ENCODE results near the gene GLT1D1.

Gene GLT1D1

DNA sequence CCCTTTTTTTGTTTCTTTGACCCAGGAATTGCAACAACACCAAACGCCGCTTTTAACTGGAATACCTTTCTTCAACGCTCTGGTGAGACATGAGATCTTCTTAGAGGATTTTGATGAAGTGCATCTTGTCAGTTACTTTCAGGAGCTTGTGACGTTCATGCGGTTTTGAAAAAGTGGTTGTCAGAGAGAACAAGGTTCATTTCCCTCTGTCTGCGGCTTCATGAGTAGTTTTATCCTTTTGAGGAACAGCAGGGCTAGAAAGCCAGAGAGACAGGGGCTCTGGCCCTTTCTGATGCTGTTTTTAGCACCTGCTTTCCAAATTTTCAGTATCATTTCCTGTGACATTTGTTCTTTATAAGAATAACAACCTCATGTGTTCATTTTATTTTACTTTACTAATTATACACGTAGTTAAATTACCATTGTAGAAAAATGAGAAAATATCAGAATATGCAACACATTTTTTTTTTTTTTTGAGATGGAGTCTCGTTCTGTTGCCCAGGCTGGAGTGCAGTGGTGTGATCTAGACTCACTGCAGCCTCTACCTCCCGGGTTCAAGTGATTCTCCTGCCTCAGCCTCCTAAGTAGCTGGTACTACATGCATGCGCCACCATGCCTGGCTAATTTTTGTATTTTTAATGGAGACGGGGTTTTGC lies 61.8 kb downstream of the GLT1D1 start:
- no peak for DNase-seq (ENCODE audit: low read depth)

DNA sequence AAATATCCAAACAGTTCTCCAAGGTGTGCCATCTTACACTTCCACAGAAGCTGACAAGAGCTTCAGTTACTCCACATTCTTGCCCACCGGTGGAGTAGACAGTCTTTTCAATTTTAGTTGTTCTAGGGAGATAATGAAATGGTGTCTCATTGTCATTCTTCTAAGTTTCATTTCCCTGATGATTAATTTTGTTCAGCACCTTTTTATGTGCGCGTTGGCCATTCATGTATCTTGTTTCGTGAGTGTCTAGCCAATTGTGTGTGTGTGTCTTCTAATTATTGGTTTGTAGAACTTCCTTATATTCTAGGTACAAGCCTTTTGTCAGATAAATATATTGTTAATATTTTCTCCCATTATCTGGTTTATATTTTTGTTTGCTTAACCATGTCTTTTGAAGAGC lies 63.1 kb downstream of the GLT1D1 start:
- no peak for DNase-seq (ENCODE audit: low read depth)

DNA sequence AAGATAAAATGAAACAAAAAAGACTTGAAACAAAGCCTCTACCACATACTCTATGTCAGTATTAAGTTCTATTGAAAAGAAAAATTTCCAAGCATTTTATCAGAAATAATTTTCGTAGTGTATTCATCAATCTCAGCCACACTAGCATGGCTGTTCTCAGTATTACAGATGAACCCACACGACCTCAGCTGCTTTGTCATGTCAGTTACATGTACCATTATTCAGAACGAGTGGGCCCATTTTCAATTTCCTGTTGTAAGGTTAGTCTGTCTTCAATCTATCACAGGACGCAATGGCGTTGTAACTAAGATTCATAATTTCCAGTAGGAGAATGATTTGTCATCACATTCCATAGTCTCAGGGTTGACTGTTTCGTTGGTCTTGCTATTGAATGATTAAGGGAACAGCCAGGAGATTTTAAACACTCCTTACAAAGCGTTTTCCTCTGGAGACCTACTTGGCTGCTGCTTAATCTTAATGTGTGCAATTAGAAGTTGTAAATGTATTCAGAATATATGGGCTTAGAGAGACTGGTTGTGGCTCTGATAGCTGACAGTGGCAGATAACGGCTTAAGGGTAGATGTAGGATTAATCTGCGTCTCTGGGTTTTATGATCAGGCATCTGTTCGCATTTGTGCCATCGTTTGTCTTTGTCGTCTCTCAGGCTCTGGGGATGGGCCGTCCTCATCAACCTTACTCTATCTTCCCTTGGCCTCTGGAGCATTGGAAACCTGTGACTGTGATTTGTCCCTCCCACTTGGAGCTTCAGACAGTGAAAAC lies 65.4 kb downstream of the GLT1D1 start:
- no peak for DNase-seq (ENCODE audit: low read depth)

DNA sequence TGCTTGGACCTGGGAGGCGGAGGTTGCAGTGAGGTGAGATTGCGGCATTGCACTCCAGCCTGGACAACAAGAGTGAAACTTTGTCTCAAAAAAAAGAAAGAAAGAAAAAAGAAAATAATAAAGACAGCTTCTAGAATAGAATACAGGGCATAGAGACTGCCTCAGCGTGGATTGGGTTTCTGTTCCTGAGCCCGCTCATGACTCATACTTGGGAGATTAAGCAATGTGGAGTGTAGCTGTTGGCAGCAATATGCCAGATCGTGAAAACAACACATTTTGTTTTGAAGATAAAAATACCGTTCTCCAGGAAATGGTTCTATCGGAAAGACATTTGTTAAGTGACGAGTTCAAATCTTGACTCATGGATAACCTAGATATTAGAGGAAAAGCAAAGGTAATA lies 67.2 kb downstream of the GLT1D1 start:
- DNase-seq (ENCODE audit: low read depth) = no peak

DNA sequence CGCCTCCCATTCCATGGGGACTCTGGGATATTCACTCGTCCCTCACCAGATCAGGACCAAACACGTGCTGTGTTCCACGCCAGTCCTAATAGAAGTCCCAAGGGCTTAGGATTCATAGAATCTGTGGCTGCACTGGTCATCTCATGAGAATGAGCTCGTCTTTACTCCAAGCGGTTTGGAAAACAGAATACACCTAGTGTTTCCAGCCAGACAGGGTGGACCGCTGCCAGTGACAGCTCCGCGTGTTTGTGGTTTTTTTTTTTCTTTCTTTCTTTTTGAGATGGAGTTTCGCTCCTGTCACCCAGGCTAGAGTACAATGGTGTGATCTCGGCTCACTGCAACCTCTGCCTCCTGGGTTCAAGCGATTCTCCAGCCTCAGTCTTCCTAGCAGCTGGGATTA lies 75.1 kb downstream of the GLT1D1 start:
- no peak for DNase-seq (ENCODE audit: low read depth)

GRCh38 chr12:128929057-128929456 lies 75.8 kb downstream of the GLT1D1 start:
- DNase-seq (ENCODE audit: low read depth) = no peak

- DNase-seq (ENCODE audit: low read depth) = no peak
These were observed 77.3 kb downstream of the GLT1D1 start for GRCh38 chr12:128930606-128931005.

DNA sequence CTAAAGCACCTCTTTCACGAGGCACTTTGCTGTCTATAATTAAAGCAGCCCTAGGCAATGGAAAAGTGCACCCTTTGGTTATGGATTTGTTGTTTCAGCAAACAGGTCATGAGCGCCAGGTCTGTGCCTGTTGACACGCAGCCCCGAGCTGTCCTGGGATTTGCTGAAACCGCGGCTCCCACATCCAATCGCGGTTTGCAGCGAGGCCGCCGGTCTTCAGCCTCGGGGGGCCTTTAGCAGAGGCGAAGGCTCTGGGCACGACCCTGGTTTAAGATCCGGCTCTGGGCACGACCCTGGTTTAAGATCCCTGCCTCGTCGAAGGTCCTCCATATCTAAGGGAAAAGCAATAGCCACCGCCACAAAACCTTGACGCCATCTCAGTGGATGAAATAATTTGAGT lies 79.2 kb downstream of the GLT1D1 start:
- DNase-seq (ENCODE audit: low read depth) = no peak

- no peak for DNase-seq (ENCODE audit: low read depth)
These were observed 79.8 kb downstream of the GLT1D1 start for GRCh38 chr12:128933039-128933438.

DNA sequence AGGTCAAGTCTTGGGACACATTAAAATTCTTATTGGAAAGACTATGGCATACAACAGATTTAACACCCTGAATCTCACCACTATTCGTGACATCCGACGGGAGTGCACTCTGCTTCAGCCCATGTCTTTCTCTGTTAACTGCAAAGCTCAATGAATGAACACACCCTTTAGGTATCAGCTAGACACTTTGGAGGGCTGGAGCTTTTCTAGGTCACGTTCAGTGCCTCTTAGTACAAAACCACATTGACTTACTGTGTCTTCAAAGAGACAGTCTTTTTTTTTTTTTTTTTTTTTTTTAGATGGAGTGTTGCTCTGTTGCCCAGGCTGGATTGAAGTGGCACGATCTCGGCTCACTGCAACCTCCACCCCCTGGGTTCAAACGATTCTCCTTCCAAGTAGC lies 80.6 kb downstream of the GLT1D1 start:
- no peak for DNase-seq (ENCODE audit: low read depth)

GRCh38 chr12:128938886-128939285 lies 85.6 kb downstream of the GLT1D1 start:
- DNase-seq (ENCODE audit: low read depth) = no peak

DNA sequence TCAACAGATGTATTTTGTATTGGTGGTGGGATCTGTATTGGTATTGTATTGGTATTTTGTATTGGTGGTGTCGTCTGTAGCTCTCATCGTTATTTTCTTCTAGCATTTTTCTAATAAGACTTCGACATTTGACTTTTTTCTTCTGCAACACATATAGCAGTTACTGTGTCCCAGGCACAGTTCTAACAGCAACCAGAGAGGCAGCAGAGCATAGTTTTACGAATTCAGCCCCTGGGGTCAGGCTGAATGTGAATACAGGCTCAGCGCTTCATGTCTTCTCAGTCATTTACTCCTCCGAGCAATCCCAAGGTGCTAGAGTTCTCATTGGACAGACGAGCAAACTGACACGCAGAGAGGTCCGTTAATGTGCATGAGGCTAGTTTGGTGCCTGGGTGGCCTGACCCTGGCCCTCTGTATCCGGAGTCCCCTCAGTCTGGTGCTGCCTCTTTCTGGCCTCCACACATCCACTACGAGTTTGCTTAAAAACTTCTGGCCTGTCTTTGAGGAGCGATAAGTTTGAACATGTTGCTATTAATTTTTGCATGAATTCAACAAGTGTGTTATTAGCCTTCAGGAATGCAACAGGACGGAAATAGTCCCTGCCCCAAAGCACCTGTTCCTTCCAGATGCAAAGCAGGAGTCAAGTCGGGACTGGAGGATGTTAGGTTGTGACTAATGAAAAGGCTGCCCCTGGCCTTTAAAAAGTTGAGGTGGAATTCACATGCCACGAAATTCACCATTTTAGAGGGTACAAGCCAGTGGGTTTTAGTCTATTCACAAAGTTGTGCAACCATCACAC lies 87.0 kb downstream of the GLT1D1 start:
- no peak for DNase-seq (ENCODE audit: low read depth)

GRCh38 chr12:128940974-128941373 lies 87.7 kb downstream of the GLT1D1 start:
- DNase-seq (ENCODE audit: low read depth) = no peak

DNA sequence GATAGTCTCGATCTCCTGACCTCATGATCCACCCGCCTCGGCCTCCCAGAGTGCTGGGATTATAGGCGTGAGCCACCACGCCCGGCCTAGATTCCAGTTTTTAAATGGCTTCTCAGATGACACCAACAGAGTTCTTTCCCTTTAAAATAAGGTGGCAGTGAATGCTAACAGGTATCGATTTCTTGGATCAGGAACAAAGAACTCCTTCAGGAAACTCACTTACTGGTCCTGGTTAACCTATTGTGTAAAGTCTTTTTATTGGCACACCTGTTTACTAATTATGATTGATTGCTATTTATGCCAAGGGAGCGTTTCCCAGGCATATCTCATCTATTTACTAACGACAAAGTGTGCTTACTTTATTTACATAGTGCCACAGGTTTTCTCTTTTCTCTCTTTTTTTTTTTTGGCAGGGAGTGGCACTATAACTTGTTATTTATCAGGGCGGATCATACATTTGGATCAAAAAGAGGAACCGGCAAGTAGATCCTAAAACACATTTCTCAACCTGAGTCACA lies 89.7 kb downstream of the GLT1D1 start:
- no peak for DNase-seq (ENCODE audit: low read depth)

GRCh38 chr12:128944956-128945355 lies 91.7 kb downstream of the GLT1D1 start:
- DNase-seq (ENCODE audit: low read depth) = no peak

GRCh38 chr12:128947209-128947608 lies 93.9 kb downstream of the GLT1D1 start:
- DNase-seq (ENCODE audit: low read depth) = no peak

GRCh38 chr12:128949086-128949485 lies 95.8 kb downstream of the GLT1D1 start:
- no peak for DNase-seq (ENCODE audit: low read depth)

DNA sequence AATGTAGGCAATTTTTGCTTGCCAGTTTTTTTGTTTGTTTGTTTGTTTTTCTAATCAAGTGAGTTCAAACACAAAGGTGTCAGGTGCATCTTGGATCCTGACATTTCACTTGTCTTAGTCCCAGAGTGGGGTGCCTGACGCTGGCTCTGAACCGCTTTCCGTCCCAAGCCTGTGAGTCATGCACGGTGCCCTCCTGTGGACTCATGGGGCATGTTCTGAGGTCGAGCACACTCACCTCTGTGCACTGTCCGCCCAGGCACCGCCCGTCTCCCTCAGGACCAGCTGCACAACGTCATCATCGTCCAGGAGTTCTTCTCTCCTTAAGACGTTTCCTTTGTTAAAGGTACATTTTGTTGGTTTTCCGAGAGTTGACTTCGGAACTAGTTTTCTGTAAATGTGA lies 98.2 kb downstream of the GLT1D1 start:
- no peak for DNase-seq (ENCODE audit: low read depth)

DNA sequence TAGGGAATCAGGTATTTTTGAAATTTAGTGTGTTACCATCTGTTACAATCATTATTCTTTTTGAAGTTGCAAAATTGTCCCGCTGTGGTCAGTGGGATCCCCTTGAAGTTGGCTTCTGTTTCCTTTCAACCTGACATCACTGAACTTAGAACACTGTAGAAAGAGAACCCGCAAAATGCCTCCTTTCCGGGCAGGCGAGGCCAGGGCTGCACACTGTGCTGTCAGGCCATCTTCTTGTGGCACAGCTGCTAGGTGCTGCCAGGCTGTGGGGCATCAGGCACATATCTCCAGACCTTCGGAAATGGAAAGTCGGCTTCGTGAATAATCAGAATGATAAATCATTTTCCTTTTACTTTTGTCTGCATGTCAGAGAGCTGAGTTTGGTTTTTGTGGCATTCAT lies 103.5 kb downstream of the GLT1D1 start:
- DNase-seq (ENCODE audit: low read depth) = no peak

DNA sequence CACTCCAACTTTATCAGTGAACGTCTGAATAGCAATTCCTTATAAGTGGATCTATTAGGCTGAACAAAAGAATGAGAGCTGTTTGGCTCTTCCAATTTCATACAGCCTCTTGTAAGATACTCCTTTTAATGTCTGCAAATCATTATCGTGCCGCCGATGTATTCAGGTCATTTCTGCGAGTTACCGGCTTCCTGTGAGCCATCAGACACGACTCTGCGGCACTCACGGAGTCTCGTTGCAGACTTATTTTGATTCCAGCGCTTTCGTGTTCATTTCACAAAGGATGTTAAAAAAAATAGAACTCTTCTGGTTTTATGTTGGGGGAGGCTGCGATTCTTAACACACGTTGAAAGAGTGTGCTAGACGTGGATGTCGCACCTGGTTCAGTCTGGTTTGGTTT lies 106.6 kb downstream of the GLT1D1 start:
- DNase-seq (ENCODE audit: low read depth) = no peak

DNA sequence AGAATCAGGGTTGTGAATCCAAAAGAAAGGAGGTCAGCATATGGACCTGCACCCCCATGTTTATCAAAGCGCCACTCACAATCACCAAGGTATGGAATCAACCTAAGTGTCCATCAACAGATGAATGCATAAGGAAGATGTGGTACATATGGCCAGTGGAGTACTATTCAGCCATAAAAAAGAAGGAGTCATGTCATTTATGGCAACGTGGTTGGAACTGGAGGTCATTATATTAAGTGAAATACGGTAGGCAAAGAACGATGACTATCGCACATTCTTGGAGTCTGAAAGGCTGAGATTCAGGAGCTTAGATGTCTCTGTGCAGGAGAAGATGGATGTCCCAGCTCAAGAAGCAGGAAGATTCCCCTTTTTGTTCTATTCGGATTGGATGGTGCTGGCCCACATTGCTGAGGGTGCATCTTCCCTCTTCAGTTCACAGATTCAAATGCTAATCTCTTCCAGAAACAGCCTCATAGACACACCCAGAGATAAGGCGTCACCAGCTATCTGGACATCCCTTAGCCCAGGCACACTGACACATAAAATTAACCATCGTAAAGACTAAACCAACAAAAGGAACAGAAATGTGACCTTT lies 108.1 kb downstream of the GLT1D1 start:
- DNase-seq (ENCODE audit: low read depth) = no peak

- no peak for DNase-seq (ENCODE audit: low read depth)
These were observed 108.7 kb downstream of the GLT1D1 start for GRCh38 chr12:128961957-128962356.
